Measurements from ENCODE around the gene BSPRY.
"Not testable (repeated sequence)": the region's sequence is repeated elsewhere in the genome, so short reads cannot be mapped to it uniquely, and the experiment has no call there.

Gene BSPRY

GRCh38 chr9:113341712-113342410 lies 7.5 kb upstream of the BSPRY start:
- DNase-seq (ENCODE audit: low spot score): no peak

GRCh38 chr9:113343732-113344231 lies 5.6 kb upstream of the BSPRY start:
- DNase-seq (ENCODE audit: low spot score): no peak

GRCh38 chr9:113345190-113345589 lies 4.2 kb upstream of the BSPRY start:
- DNase-seq (ENCODE audit: low spot score): no peak

- DNase-seq (ENCODE audit: low spot score): no peak
These were observed 3.7 kb upstream of the BSPRY start for GRCh38 chr9:113345671-113346070.

GRCh38 chr9:113348437-113348836 lies 904 bp upstream of the BSPRY start:
- DNase-seq (ENCODE audit: low spot score): no peak

GRCh38 chr9:113349066-113349444 lies 286 bp upstream of the BSPRY start:
- DNase-seq (ENCODE audit: low spot score): no peak

GRCh38 chr9:113350107-113350661 lies 843 bp downstream of the BSPRY start:
- no peak for DNase-seq (ENCODE audit: low spot score)

- DNase-seq (ENCODE audit: low spot score): no peak
These were observed 1.6 kb downstream of the BSPRY start for GRCh38 chr9:113350937-113351336.

GRCh38 chr9:113352006-113352405 lies 2.7 kb downstream of the BSPRY start:
- DNase-seq (ENCODE audit: low spot score): no peak

GRCh38 chr9:113352411-113352810 lies 3.1 kb downstream of the BSPRY start:
- no peak for DNase-seq (ENCODE audit: low spot score)

GRCh38 chr9:113355040-113355596 lies 5.8 kb downstream of the BSPRY start:
- DNase-seq (ENCODE audit: low spot score): no peak

- DNase-seq (ENCODE audit: low spot score): no peak
These were observed 7.4 kb downstream of the BSPRY start for GRCh38 chr9:113356686-113357292.

- no peak for DNase-seq (ENCODE audit: low spot score)
These were observed 10.0 kb downstream of the BSPRY start for GRCh38 chr9:113359385-113359784.

GRCh38 chr9:113360242-113360842 lies 11.0 kb downstream of the BSPRY start:
- DNase-seq (ENCODE audit: low spot score): no peak

- no peak for DNase-seq (ENCODE audit: low spot score)
These were observed 12.1 kb downstream of the BSPRY start for GRCh38 chr9:113361304-113362018.

- DNase-seq (ENCODE audit: low spot score): no peak
These were observed 14.0 kb downstream of the BSPRY start for GRCh38 chr9:113363336-113363735.

GRCh38 chr9:113364951-113365350 lies 15.6 kb downstream of the BSPRY start:
- DNase-seq (ENCODE audit: low spot score): no peak

GRCh38 chr9:113365652-113366051 lies 16.3 kb downstream of the BSPRY start:
- not testable (repeated sequence) for DNase-seq (ENCODE audit: low spot score)

- no peak for DNase-seq (ENCODE audit: low spot score)
These were observed 19.1 kb downstream of the BSPRY start for GRCh38 chr9:113368348-113368981.

- DNase-seq (ENCODE audit: low spot score): no peak
These were observed 19.9 kb downstream of the BSPRY start for GRCh38 chr9:113368982-113369854.

- no peak for DNase-seq (ENCODE audit: low spot score)
These were observed 20.5 kb downstream of the BSPRY start for GRCh38 chr9:113369855-113370140.
